Caco-2 (cell line): ENCODE results near the gene PROM2. TPM values are rescaled to one million over a fixed set of nuclear protein-coding genes. Genes with fewer than 3 reads are reported as not detected.

Source experiments
- BruUV-seq: library from RNA; stranded (reverse); fragments of 400-500 nt; replicated peaks from 2 replicates; lab custom pipeline; 2021; lab: Mats Ljungman, UMichigan
- CTCF ChIA-PET: fragments of 300-600 bp; sonication (Branson Sonifier 250); formaldehyde crosslinking; loops from one replicate; lab custom pipeline; 2022; ENCODE audit warnings: antibody characterized with exemption; lab: Charles Lee
- POLR2A ChIA-PET: fragments of 300-600 bp; sonication (Branson Sonifier 250); formaldehyde crosslinking; loops from one replicate; lab custom pipeline; 2022; ENCODE audit warnings: antibody characterized with exemption; lab: Charles Lee
- DNase-seq, 2 experiments: peaks; one replicate each; pipeline versions ENCODE4 v3.0.0 to v3.0.0-alpha.2; 2020 to 2022
- H3K27me3 ChIP-seq: replicated peaks from 2 replicates; pipeline ENCODE4 v1.6.0; 2011; ENCODE audit warnings: low read length; ENCODE audit not compliant: control insufficient read depth, insufficient read depth
- H3K36me3 ChIP-seq: 2 replicates; pipeline ENCODE4 v1.5.1; 2011; ENCODE audit warnings: low read length; ENCODE audit not compliant: control insufficient read depth, insufficient read depth
- H3K4me1 ChIP-seq: fragments of 250-450 bp; sonication (Bioruptor Pico); 2 replicates; pipeline ENCODE4 v1.5.1; 2020; ENCODE audit warnings: mild to moderate bottlenecking
- H3K4me3 ChIP-seq: 2 replicates; pipeline ENCODE4 v1.5.1; 2011; ENCODE audit warnings: low read depth, mild to moderate bottlenecking, control low read depth, low read length
- H3K9me3 ChIP-seq: fragments of 250-450 bp; sonication (Bioruptor Pico); 2 replicates; pipeline ENCODE4 v1.5.1; 2020; ENCODE audit warnings: mild to moderate bottlenecking, moderate library complexity
- H3K27ac Mint-ChIP-seq: one replicate; pipeline ENCODE4 v1.8.0; 2022; ENCODE audit warnings: mixed read lengths; ENCODE audit not compliant: unreplicated experiment
- H3K27me3 Mint-ChIP-seq: one replicate; pipeline ENCODE4 v1.8.0; 2022; ENCODE audit warnings: mixed read lengths; ENCODE audit not compliant: insufficient read depth, unreplicated experiment
- H3K36me3 Mint-ChIP-seq: one replicate; pipeline ENCODE4 v1.8.0; 2022; ENCODE audit warnings: mild to moderate bottlenecking, mixed read lengths; ENCODE audit not compliant: insufficient read depth, unreplicated experiment
- H3K4me1 Mint-ChIP-seq: one replicate; pipeline ENCODE4 v1.8.0; 2022; ENCODE audit warnings: low read depth, mixed read lengths; ENCODE audit not compliant: unreplicated experiment
- H3K4me3 Mint-ChIP-seq: one replicate; pipeline ENCODE4 v1.8.0; 2022; ENCODE audit warnings: mild to moderate bottlenecking, moderate library complexity, mixed read lengths; ENCODE audit not compliant: unreplicated experiment
- H3K9me3 Mint-ChIP-seq: one replicate; pipeline ENCODE4 v1.8.0; 2022; ENCODE audit warnings: mixed read lengths; ENCODE audit not compliant: unreplicated experiment
- CTCF ChIP-seq, 2 experiments: fragments of 200-600 bp in 1 of 2; IDR thresholded peaks; 1 replicate in 1 of 2; 2 replicates in 1 of 2; pipeline versions ENCODE4 v1.5.1 to v1.8.0; 2011 to 2022; ENCODE audit warnings: antibody characterized with exemption in 1 of 2, control low read depth in 1 of 2, inconsistent platforms in 1 of 2, low read depth in 1 of 2, low read length in 1 of 2, mild to moderate bottlenecking in 1 of 2, moderate library complexity in 1 of 2; ENCODE audit not compliant: insufficient read depth in 1 of 2, severe bottlenecking in 1 of 2, unreplicated experiment in 1 of 2
- intact Hi-C: fragments of 100-400 bp; cut with micrococcal nuclease; formaldehyde crosslinking; loops from one replicate; pipeline ENCODE4 v1.10.0; 2022; ENCODE audit not compliant: unreplicated experiment
- total RNA-seq: library from RNA; stranded (reverse); gene quantifications from 2 replicates; pipeline ENCODE4 v1.2.3, GENCODE V29; 2022

PROM2 gene
- total RNA-seq, 1 experiment from 2014 or later = 0.82 TPM

DNA sequence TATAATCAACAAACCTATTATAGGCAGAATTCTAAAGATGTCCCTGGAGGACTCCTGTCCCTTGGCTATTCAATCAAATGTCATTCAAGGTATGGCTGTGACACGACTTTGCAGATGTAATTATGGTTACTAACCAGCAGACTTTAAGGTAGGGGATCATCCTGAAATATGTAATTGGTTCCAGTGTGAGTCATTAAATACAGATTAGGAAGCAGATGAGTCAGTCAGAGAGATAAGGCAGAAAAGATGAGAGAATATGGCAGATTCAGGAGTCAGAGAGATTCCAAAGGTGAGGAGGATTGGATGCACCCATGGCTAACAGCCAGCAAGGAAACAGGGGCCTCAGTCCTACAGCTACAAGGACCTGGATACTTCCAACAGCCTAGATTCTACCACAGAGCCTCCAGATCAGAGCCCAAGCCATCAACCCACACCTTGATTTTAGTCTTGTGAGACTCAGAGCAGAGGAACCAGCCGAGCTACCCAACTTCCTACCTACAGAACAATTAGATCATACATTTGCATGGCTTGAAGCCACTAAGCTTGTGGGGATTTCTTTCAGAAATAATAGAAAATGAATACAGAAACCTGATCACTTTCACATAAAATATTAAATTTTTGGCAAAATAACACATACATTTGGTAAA is 11.2 kb upstream of the PROM2 start:
- no peaks in the 10 kb centered on the region for H3K27me3 ChIP-seq
- H3K27ac Mint-ChIP-seq = no peak overlapping the region
- H3K4me1 ChIP-seq = no peaks in the 10 kb centered on the region; the same call in 1 of the 2 replicates
- no peak overlapping the region for H3K4me3 ChIP-seq
- no TSS peak for BruUV-seq
- ChIA-PET POLR2A (no interaction called here), CTCF (no interaction called here)
- intact Hi-C loops = no loop called here
- no peak for TF ChIP-seq CTCF (IDR thresholded peaks at IDR 0.05; ENCODE audit: insufficient read depth in 1 of 2, low read depth in 1 of 2, low read length in 1 of 2, severe bottlenecking in 1 of 2, unreplicated experiment in 1 of 2)
- no peaks in the 10 kb centered on the region for H3K4me1 Mint-ChIP-seq
- peaks cover 3% of the 10 kb centered on the region for H3K27me3 Mint-ChIP-seq
- DNase-seq = no peak
- peaks cover 6% of the 10 kb centered on the region for H3K9me3 ChIP-seq
- no peaks in the 10 kb centered on the region for H3K36me3 Mint-ChIP-seq
- H3K36me3 ChIP-seq = no peaks in the 10 kb centered on the region
- H3K4me3 Mint-ChIP-seq = no peak overlapping the region
- peaks cover 7% of the 10 kb centered on the region for H3K9me3 Mint-ChIP-seq

DNA sequence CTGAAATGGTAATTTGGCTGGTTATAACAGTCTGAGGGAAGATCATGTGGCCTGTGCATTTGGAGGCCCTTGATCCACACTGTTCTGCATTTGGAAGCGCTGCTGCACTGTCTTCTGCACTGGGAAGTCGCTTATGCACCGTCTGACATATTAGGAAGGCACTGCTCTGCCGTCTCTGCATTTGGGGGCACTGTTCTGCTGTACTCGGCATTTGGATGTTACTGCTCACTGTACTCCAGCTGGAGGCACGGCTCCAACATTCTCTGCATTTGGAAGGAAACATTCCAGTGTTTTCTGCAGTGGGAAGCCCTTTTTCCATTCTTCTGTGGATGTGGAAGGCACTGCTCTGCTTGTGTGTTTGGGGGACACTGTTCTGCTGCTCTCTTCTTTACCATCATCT is 9.6 kb upstream of the PROM2 start:
- Histone ChIP-seq H3K4me1 (no peaks in the 10 kb centered on the region; the same call in 1 of the 2 replicates), H3K36me3 (no peaks in the 10 kb centered on the region), H3K4me3 (no peak overlapping the region), H3K9me3 (no peaks in the 10 kb centered on the region), H3K27me3 (no peaks in the 10 kb centered on the region)
- ChIA-PET CTCF (no interaction called here), POLR2A (no interaction called here)
- DNase-seq = no peak
- peaks cover 3% of the 10 kb centered on the region for H3K27me3 Mint-ChIP-seq
- intact Hi-C loops = no loop called here
- no peak for TF ChIP-seq CTCF (IDR thresholded peaks at IDR 0.05; ENCODE audit: insufficient read depth in 1 of 2, low read depth in 1 of 2, low read length in 1 of 2, severe bottlenecking in 1 of 2, unreplicated experiment in 1 of 2)
- no peak overlapping the region for H3K27ac Mint-ChIP-seq
- no peak overlapping the region for H3K4me3 Mint-ChIP-seq
- no peaks in the 10 kb centered on the region for H3K4me1 Mint-ChIP-seq
- no peaks in the 10 kb centered on the region for H3K9me3 Mint-ChIP-seq
- peaks cover 6% of the 10 kb centered on the region for H3K36me3 Mint-ChIP-seq
- BruUV-seq = no TSS peak

DNA sequence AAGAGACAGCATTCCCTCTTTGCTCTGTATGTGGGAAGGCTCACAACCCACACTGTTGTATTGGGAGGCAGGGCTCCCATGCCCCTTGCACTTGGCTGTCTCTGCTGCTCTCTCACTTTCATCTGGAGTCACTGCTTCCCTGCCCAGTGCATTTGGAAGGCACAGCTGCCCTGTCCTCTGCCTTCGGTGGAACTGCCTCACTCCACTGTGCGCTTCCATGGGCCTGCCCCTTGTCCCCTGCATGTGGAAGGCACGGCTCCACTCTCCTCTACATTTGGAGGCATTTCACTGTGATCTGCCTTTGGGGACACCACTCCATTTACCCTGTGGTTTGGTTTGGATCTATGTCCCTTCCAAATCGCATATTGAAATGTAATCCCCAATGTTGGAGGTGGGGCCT is 9.1 kb upstream of the PROM2 start:
- DNase-seq = no peak

More for the DNA sequence above, 9.1 kb upstream of the PROM2 start:
- no peaks in the 10 kb centered on the region for H3K36me3 ChIP-seq
- Mint-ChIP-seq H3K36me3 (peaks cover 6% of the 10 kb centered on the region), H3K9me3 (no peaks in the 10 kb centered on the region), H3K4me3 (no peak overlapping the region), H3K27me3 (peaks cover 2% of the 10 kb centered on the region), H3K4me1 (no peaks in the 10 kb centered on the region), H3K27ac (no peak overlapping the region)
- intact Hi-C loops = no loop called here
- H3K4me1 ChIP-seq = no peaks in the 10 kb centered on the region; the same call in 1 of the 2 replicates
- BruUV-seq = no TSS peak
- CTCF ChIA-PET = no interaction called here
- no peaks in the 10 kb centered on the region for H3K27me3 ChIP-seq
- POLR2A ChIA-PET = no interaction called here
- no peaks in the 10 kb centered on the region for H3K9me3 ChIP-seq
- H3K4me3 ChIP-seq = no peak overlapping the region
- TF ChIP-seq CTCF (IDR thresholded peaks at IDR 0.05; ENCODE audit: insufficient read depth in 1 of 2, low read depth in 1 of 2, low read length in 1 of 2, severe bottlenecking in 1 of 2, unreplicated experiment in 1 of 2) = no peak
